ENCODE measurements around the gene ATP9B. TPM values are rescaled to one million over a fixed set of nuclear protein-coding genes. Genes with fewer than 3 reads are reported as not detected.

The ATP9B gene
- total RNA-seq, 1 experiment from 2014 or later: 15.6 TPM

DNA sequence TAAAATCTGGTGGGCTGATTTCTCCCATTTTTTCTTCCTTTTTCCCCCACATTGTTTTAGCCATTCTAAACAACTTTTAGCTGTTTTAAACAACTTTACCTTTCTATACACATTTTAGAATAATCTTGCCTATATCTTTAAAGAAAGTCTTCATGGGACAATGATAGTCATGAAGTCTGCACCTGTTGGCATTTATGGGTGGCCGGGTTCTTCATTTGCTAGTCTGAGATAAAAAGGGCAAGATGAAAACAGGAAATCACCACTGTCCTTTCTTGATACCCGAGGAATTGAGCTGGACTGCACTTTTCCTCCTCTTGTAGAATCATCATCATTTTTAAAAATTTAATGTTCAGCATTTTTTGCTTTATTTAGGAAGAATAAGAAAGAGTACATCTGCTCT, 104.5 kb downstream of the ATP9B start:
- H3K36me3 ChIP-seq (ENCODE audit: low read depth, low read length): no peaks in the 10 kb centered on the region
- DNase-seq (no peak), ATAC-seq (no peak)
- no peak overlapping the region for H2AFZ ChIP-seq (ENCODE audit: low read length)
- no peak overlapping the region for H3K4me2 ChIP-seq (ENCODE audit: low read length)
- H3K4me3 ChIP-seq (ENCODE audit: low read length): no peak overlapping the region
- H3K4me1 ChIP-seq (ENCODE audit: insufficient read depth, low read length): no peaks in the 10 kb centered on the region
- TF ChIP-seq EZH2phosphoT487 (IDR thresholded peaks at IDR 0.05; ENCODE audit: borderline replicate concordance, low read length): no peak
- TF ChIP-seq EZH2 (IDR thresholded peaks at IDR 0.05; ENCODE audit: low read length, unreplicated experiment): no peak
- no peak for TF ChIP-seq CTCF (conservative IDR thresholded peaks at IDR 0.05; ENCODE audit: low read depth, low read length)
- H4K20me1 ChIP-seq (ENCODE audit: low read length): no peaks in the 10 kb centered on the region
- H3K79me2 ChIP-seq (ENCODE audit: low read length): no peaks in the 10 kb centered on the region
- CTCF ChIA-PET: no interaction called here
- H3K27me3 ChIP-seq (ENCODE audit: low read length): no peaks in the 10 kb centered on the region
- BruUV-seq (replicated peaks): no TSS peak
- intact Hi-C loops (cut with micrococcal nuclease): no loop called here
- H3K9me2 ChIP-seq (replicated peaks; ENCODE audit: low read length): no peaks in the 10 kb centered on the region
- H3K9me3 ChIP-seq (ENCODE audit: low read length): no peaks in the 10 kb centered on the region
- POLR2A ChIA-PET (ENCODE audit: unreplicated experiment): no interaction called here
- no peak overlapping the region for H3K27ac ChIP-seq (ENCODE audit: low read length)
- no peaks in the 10 kb centered on the region for H3F3A ChIP-seq (ENCODE audit: low read length, unreplicated experiment)
- H3K9ac ChIP-seq (ENCODE audit: low read length): no peak overlapping the region

DNA sequence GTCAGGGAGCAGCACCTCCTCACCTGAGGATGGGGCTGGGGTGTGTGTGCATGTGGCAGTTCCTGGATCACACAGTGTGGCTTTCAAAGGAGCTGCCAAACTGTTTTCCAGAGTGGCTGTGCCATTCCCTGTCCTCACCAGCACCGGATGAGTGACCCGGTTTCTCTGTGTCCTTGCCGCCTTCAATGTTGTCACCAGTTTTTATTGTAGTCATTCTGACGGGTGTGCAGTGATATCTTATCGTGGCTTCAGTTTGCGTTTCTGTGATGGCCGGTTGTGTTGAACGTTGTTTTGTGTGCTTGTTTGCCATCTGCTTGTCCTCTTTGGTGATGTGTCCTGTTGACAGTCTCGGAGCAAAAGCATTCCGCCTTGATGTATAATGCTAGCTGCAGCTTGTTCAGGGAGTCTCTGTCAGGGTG, 108.9 kb downstream of the ATP9B start:
- intact Hi-C loops (cut with micrococcal nuclease): no loop called here

More for the DNA sequence above, 108.9 kb downstream of the ATP9B start:
- H3K9ac ChIP-seq (ENCODE audit: low read length): no peak overlapping the region
- H3K27ac ChIP-seq (ENCODE audit: low read length): no peak overlapping the region
- H3K4me2 ChIP-seq (ENCODE audit: low read length): no peak overlapping the region
- no TSS peak for BruUV-seq (replicated peaks)
- no peak for ATAC-seq
- POLR2A ChIA-PET (ENCODE audit: unreplicated experiment): no interaction called here
- 0 out of 2 replicates have a peak, but pooled peaks cover 3% of the 10 kb centered on the region for H4K20me1 ChIP-seq (ENCODE audit: low read length)
- H3K4me1 ChIP-seq (ENCODE audit: insufficient read depth, low read length): no peaks in the 10 kb centered on the region
- H3K9me2 ChIP-seq (replicated peaks; ENCODE audit: low read length): no peaks in the 10 kb centered on the region
- H3K9me3 ChIP-seq (ENCODE audit: low read length): no peaks in the 10 kb centered on the region
- TF ChIP-seq CTCF (conservative IDR thresholded peaks at IDR 0.05; ENCODE audit: low read depth, low read length) (no peak), EZH2phosphoT487 (IDR thresholded peaks at IDR 0.05; ENCODE audit: borderline replicate concordance, low read length) (no peak), EZH2 (IDR thresholded peaks at IDR 0.05; ENCODE audit: low read length, unreplicated experiment) (no peak)
- H3K79me2 ChIP-seq (ENCODE audit: low read length): no peaks in the 10 kb centered on the region
- no peak for DNase-seq
- H3K27me3 ChIP-seq (ENCODE audit: low read length): no peaks in the 10 kb centered on the region
- no peak overlapping the region for H3K4me3 ChIP-seq (ENCODE audit: low read length)
- no peaks in the 10 kb centered on the region for H3K36me3 ChIP-seq (ENCODE audit: low read depth, low read length)
- no peaks in the 10 kb centered on the region for H3F3A ChIP-seq (ENCODE audit: low read length, unreplicated experiment)
- CTCF ChIA-PET: no interaction called here
- H2AFZ ChIP-seq (ENCODE audit: low read length): no peak overlapping the region

Data from PC-3 (cell line).